Amniotic epithelial cell (primary cell): ENCODE data around the gene PRICKLE1.

ENCODE experiments used
- DNase-seq: peaks from one replicate; pipeline ENCODE4 v3.0.0-alpha.2; 2010; ENCODE audit warnings: low read depth

PRICKLE1 gene

GRCh38 chr12:42490261-42490842 is 99.2 kb downstream of the PRICKLE1 start:
- DNase-seq = no peak

- no peak for DNase-seq
Observed at GRCh38 chr12:42486407-42486806, 103.1 kb downstream of the PRICKLE1 start.

- DNase-seq = no peak
Observed at GRCh38 chr12:42485823-42486222, 103.7 kb downstream of the PRICKLE1 start.

- DNase-seq = peak; percentile 32
Observed at GRCh38 chr12:42484996-42485395, 104.5 kb downstream of the PRICKLE1 start.

GRCh38 chr12:42483521-42483790 is 106.1 kb downstream of the PRICKLE1 start:
- no peak for DNase-seq

- DNase-seq = peak; percentile 34
Observed at GRCh38 chr12:42482748-42483520, 106.6 kb downstream of the PRICKLE1 start.

- peak; percentile 25 for DNase-seq
Observed at GRCh38 chr12:42482041-42482747, 107.4 kb downstream of the PRICKLE1 start.

GRCh38 chr12:42481368-42481767 is 108.2 kb downstream of the PRICKLE1 start:
- DNase-seq = no peak

- DNase-seq = peak; percentile 21
Observed at GRCh38 chr12:42477941-42478340, 111.6 kb downstream of the PRICKLE1 start.

GRCh38 chr12:42475106-42475505 is 114.4 kb downstream of the PRICKLE1 start:
- no peak for DNase-seq

GRCh38 chr12:42474391-42474790 is 115.2 kb downstream of the PRICKLE1 start:
- peak; percentile 52 for DNase-seq

- no peak for DNase-seq
Observed at GRCh38 chr12:42473561-42473960, 116.0 kb downstream of the PRICKLE1 start.

- DNase-seq = peak; percentile 58
Observed at GRCh38 chr12:42473130-42473529, 116.4 kb downstream of the PRICKLE1 start.

- DNase-seq = no peak
Observed at GRCh38 chr12:42472376-42472775, 117.2 kb downstream of the PRICKLE1 start.

- no peak for DNase-seq
Observed at GRCh38 chr12:42469355-42470175, 120.0 kb downstream of the PRICKLE1 start.

GRCh38 chr12:42468921-42469320 is 120.6 kb downstream of the PRICKLE1 start:
- peak; percentile 67 for DNase-seq

GRCh38 chr12:42468341-42468821 is 121.2 kb downstream of the PRICKLE1 start:
- DNase-seq = peak; percentile 65

- no peak for DNase-seq
Observed at GRCh38 chr12:42463671-42464070, 125.9 kb downstream of the PRICKLE1 start.

GRCh38 chr12:42462486-42462885 is 127.1 kb downstream of the PRICKLE1 start:
- no peak for DNase-seq

- no peak for DNase-seq
Observed at GRCh38 chr12:42459336-42459847, 130.2 kb downstream of the PRICKLE1 start.

GRCh38 chr12:42458575-42458974 is 131.0 kb downstream of the PRICKLE1 start:
- no peak for DNase-seq

GRCh38 chr12:42450248-42450647 is 139.3 kb downstream of the PRICKLE1 start:
- DNase-seq = peak; percentile 39
